ENCODE measurements around the gene CDH11. TPM values are rescaled to one million over a fixed set of nuclear protein-coding genes. Genes with fewer than 3 reads are reported as not detected.

Gene CDH11
- total RNA-seq, 1 donor from 2014 or later = 99.6 TPM

DNA sequence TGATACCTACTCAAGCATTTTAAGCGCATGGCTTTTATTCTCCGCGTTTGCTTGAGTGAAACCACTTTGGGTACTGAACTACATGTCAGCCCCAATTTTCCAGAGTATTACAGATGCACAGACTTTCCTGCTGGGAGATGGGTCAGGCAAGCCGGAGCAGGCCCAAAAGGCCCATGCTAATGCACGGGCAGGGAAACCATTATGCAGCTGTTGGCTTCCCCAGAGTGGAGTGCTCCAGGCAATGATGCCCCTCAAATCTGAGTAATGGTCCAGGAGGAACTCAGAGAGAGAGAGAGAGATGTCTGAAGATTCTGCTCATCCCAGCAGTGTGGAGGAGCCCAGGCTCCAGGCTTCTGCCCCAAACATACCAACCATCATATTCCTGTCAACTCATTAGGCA lies 80.2 kb downstream of the CDH11 start:
- DNase-seq (ENCODE audit: extremely low read depth, low read depth, low spot score) = no peak

DNA sequence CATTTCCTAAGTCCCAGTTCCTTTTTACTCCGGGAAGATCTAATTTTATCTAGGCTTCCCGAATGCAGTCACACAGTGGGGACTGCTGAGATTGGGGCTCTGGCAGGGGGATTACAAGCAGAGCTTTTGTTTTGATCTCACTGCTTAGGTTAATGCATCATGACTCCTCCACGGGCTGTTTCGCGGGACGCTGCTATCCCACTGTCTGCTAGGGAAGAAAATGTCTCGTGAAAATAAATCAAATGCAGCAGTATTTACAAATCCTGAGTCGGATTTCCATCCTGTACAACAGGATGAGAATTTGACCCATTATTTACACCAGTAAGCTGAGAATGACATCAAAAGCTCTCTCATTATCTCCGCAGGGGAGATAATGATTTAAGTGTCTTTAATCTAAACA lies 83.8 kb downstream of the CDH11 start:
- no peak for DNase-seq (ENCODE audit: extremely low read depth, low read depth, low spot score)

DNA sequence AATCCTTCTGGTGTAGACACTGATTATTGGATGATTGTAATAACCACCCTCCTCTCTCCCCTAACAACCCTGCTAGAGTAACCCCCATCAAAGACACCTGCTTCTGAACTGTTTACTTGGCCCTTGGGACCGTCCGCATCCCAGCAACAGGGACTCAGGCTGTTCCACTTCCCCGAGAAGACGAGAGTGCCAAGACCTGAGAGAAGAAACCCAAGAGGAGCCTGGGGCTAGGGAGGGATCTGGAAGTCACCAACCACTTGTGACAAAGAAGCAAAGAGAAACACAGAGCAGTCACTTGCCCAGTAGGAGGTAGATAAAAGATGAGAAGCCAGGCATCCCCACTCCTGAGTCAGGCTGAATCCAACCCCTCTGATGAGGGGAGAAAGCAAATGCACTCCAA lies 84.3 kb downstream of the CDH11 start:
- no peak for DNase-seq (ENCODE audit: extremely low read depth, low read depth, low spot score)

DNA sequence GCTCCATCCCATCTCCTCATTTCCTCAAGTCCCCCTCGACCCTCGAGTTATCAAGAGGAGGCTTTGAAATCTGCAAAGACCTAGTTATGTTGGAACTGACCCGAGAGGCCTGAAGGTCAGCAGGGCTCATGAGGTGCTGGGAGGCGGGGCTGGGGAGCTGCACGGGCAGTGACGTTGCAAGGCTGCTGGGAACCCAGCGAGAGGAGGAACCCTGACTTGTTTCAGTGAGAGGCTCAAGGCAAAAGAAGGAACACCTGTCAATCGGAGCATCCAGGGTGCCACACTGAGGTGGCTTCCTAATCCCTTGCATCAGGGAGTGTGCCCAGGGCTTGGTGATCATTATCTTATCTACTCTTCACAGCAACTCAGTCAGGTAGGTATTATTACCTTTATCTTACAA lies 86.9 kb downstream of the CDH11 start:
- no peak for DNase-seq (ENCODE audit: extremely low read depth, low read depth, low spot score)

DNA sequence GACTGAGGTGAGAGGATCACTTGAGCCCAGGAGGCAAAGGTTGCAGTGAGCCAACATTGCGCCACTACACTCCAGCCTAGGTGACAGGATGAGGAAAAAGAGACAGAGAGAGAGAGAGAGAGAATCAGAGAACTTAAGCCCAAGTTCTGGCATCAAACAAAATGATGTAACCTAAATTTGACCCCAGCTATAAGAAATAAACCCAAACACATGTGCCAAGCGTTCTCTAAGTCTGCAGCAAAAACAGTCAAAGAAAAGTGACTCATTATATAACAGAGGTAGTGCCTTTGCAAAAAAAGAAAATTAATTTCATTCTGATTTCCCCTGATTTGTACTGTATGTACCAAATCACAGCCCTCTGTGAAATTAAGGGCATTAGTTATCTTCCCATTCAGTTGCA lies 89.5 kb downstream of the CDH11 start:
- no peak for DNase-seq (ENCODE audit: extremely low read depth, low read depth, low spot score)

DNA sequence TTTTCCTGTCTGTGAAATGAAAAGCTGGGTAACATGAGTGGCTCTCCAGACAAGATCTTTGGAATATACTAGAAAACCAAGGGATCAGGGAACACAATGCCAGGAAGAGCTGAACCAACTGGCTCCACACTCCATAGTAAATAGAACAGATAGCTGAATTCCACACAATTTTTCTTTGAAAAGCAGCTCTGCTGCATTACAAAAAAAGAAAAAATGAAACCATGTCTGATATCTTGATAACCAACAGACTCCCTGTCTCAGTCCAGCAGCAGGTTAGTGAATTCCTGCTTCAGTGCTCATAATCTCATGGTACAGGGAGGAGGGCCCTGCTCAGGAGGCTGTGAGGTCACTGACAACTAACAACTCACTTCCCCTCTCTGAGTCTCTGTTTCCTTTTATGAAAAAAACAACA lies 97.1 kb downstream of the CDH11 start:
- no peak for DNase-seq (ENCODE audit: extremely low read depth, low read depth, low spot score)

DNA sequence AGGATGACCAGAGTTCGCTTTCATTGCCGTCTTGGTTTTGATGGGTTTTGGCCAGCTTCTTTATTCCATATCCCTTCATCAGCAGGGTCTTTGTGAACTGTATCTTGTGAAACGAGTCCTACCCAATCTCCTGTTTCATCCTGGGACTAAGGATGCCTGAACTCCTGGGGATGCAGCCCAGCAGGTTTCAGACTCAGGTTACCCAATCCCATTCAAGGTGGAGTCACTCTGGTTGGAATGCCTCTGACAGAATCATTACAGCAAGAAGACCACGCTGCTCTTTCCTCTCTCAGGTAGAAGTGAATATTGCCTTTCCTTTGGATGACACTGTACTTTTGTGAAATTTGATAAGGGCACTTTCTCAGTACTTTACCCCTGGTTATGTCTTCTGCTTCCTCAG lies 98.1 kb downstream of the CDH11 start:
- no peak for DNase-seq (ENCODE audit: extremely low read depth, low read depth, low spot score)

DNA sequence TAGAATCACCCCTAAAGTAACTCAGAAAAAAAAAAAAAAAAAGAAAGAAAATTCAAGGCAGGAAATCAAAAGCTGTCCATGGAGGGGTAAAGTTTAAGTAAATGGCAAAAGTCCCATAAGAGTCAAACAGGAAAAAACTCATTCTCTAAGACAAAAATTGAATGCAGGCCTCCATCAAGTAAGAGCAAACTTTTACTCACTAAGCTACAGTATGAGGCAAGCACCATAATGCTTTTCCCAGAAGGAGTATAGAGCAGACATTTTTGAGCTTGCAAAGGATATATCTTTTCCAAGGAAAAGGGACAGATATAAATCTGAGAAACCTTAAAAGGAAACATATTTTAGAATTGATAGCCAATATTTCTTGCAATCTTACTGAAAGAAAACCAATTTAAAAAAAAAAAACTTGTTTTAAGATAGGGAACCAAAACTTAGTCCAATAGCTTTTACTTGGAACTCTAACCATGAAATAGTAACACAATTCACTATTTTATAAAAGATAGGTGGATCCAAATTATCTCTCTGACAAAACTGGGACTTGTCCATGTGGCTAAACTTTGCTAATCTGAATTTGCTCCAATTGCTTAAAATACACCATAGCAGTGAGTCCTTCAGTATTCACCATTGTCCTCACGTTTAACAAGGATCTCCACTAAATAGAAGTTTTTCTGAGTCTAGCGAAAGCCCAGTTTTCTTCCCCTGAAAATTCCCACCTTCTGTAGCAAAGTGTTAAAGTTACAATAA lies 99.8 kb downstream of the CDH11 start:
- no peak for DNase-seq (ENCODE audit: extremely low read depth, low read depth, low spot score)

DNA sequence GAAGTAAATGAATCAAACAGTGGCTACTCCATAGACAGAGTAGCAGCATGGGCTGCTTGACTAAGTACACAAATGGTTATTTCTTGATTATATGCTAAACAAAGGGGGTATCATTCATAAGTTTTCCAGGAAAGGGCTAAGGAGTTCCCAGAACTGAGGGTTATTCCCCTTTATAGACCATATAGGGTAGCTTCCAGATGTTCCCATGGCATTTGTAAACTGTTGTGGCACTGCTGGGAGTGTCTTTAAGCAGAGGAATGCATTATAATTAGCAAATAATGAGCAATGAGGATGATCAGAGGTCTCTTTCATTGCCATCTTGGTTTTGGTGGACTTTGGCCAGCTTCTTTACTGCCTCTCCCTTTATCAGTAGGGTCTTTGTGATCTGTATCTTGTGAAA lies 105.1 kb downstream of the CDH11 start:
- no peak for DNase-seq (ENCODE audit: extremely low read depth, low read depth, low spot score)

DNA sequence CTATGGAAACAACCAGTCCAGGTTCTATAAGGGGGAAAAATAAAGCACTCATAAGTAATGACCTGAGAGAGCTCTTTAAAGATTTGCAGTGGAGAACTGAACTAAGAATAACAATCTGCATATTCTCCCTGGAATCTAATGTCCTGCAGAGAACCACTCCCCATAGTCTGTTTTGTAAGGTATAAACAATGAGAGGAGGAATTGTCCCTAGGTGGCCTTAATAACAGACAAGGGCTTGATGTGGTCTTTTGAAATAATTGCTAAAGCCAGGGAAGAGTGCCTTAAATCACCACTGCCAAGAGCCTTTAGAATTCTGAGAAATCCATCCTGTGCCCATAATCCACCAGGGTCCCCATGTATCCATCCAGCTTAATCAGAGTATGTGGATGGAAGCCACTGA lies 106.3 kb downstream of the CDH11 start:
- no peak for DNase-seq (ENCODE audit: extremely low read depth, low read depth, low spot score)

DNA sequence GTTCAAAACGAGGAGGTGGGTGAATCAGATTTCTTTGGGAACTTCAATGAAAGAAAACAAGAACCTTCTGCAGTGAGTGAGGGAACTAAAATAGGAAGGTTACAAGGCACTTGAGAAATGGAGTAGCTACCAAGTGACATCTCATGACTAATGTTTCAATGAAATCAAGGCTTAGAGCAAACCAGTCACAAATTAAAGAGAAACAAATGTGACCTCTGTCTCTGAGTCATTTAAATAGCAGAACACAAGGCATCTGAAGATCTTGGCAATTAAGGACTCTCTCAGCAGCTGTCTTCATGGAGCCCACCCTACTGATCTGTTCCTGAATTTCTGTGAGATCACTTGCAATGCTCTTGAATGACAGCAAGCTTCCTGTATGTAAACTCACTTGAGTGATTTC lies 109.5 kb downstream of the CDH11 start:
- no peak for DNase-seq (ENCODE audit: extremely low read depth, low read depth, low spot score)

DNA sequence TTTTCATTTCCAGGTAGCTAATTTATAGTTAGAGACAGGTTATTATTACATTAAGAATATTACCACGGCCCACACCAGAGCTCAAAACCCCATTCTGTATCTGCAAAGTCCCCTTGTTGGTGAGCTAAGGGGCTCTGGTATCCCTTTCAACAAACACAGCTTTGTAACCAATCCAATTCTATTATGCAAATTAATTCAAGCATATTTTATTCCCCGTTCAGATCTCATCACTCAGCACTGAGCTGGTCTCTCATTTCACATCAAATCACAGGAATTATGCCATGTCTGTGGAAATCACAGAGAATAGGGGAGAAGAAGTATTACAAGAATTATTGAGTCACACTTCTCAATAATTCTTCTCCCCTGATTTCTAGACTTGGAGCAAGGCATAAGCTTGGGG lies 111.7 kb downstream of the CDH11 start:
- no peak for DNase-seq (ENCODE audit: extremely low read depth, low read depth, low spot score)

DNA sequence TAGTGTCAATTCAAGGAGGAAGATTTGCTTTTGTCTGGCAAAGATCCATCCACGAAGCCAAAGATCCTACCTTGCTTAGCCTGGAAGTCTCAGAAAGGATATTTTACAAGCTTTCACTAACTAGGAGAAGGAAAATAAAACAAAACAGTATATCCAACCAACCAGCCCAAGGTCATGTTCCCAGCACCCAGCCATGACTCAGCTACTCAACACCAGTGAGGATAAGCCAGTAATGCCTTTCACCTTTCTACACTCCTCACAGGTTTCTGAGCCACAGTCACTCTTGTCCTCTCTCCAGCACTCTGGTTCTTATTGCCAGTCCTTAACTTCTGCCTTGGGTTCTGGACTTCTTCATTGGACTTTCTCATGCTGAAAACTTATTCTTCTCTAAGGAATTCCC lies 116.2 kb downstream of the CDH11 start:
- no peak for DNase-seq (ENCODE audit: extremely low read depth, low read depth, low spot score)

DNA sequence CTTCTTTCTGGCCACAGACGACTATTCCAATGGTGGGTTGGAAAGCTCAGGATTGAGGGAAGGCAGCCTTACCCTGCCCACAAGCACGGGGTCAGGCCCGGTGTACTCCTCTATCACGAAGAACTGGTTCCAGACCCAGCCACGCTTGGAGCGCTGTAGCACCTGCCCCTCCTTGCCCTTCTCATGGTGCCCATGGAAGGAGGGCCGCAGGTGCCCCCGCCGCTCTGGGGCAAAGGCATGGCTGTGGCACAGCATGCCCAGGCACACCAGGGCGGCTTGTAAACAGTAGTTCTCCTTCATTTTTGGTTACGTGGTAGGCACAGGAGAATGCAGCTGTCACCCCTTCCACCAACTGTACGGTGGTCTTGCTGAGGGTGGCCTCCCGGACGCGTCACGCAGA lies 117.3 kb downstream of the CDH11 start:
- DNase-seq (ENCODE audit: extremely low read depth, low read depth, low spot score) = no peak

DNA sequence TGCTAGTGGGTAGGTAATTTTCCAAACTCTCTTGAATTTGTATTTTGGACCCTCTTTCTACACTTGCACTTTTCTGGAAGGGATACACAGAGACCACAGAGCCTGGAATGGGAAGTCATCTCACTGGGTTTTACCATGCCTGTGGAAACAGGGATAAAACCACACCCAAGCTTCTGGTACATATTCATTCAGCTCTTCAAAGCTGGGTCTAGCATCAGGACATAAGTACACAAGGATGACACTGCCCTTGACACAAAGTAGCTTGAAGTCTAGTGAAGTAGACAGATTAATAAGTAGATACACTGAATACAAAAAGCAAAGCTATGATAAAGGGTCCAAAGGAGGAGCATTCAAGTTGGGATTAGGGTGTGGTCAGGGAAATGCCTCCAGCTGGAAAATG lies 118.2 kb downstream of the CDH11 start:
- DNase-seq (ENCODE audit: extremely low read depth, low read depth, low spot score) = no peak

DNA sequence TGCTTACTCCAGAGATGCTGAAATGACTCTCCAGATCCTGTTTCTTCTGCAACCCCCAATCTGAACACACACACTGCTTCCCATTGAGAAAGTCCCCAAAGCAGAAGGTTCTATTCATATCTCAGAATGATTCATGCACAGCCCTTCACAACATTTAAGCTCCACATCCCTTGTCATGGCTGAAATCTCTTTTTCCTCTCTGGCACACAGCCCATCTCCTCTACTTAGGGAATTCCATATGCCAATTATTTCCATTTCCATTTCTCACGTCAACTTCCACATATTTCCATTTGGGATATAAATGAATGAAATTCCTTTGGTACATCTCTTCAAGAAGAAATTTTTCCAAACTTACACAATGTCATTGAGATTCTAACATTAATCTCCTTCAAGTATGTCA lies 119.6 kb downstream of the CDH11 start:
- no peak for DNase-seq (ENCODE audit: extremely low read depth, low read depth, low spot score)

DNA sequence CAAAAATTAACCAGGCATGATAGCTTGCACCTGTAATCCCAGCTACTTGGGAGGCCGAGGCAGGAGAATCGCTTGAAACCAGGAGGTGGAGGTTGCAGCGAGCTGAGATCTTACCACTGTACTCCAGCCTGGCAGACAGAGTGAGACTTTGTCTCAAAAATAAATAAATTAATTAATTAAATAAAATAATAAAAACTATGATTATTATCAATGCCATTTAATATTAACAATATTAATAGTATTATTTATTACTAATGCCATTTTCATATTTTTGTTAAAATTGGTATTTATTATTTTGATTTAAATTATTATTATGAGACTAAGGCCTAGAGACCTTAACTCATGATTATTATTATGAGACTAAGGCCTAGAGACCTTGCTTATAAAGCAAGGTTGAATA lies 121.2 kb downstream of the CDH11 start:
- DNase-seq (ENCODE audit: extremely low read depth, low read depth, low spot score) = no peak

DNA sequence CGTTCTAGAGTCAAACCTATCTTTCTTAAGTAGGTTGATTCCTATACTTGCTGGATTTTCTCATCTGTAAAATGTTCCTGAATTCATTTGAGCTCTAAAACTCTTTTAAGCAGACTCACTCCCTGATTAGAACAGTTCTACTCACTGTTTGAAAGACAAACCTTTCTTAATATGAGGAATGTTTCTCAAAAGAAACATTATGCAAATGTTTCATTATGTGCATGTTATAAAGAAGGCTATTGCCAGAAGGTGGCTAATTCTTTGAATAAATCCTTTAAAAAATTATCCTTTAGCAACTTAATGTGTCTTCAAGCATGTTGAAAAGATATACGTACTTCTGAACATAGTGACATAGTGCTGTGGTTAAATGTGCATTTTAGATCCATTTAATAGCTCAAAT lies 124.1 kb downstream of the CDH11 start:
- no peak for DNase-seq (ENCODE audit: extremely low read depth, low read depth, low spot score)

DNA sequence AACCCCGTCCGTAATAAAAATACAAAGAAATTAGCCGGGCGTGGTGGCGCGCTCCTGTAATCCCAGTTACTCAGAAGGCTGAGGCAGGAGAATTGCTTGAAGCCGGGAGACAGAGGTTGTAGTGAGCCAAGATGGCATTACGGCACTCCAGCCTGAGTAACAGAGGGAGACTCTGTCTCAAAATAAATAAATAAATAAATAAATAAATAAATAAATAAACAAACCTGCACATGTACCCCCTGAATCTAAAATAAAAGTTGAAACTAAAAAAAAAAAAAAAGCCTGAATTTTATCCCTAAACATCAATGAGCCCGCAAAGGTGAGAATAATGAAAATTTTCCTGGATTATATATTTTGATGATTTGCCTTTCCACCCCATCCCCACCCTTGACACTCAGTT lies 124.7 kb downstream of the CDH11 start:
- DNase-seq (ENCODE audit: extremely low read depth, low read depth, low spot score) = no peak

DNA sequence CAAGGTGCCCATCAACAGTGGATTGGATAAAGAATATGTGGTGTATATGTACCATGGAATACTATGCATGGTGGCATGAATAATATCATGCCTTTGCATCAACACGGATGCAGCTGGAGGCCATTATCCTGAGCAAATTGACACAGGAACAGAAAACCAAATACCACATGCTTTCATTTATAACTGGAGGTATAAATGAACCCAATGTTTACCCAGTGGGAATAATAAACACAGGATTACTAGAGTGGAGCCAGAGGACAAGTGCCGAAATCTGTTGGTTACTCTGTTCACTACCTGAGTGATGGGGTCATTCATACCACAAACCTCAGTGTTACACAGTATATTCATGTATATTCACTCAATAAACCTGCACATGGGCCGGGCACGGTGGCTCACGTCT lies 125.2 kb downstream of the CDH11 start:
- DNase-seq (ENCODE audit: extremely low read depth, low read depth, low spot score) = no peak

DNA sequence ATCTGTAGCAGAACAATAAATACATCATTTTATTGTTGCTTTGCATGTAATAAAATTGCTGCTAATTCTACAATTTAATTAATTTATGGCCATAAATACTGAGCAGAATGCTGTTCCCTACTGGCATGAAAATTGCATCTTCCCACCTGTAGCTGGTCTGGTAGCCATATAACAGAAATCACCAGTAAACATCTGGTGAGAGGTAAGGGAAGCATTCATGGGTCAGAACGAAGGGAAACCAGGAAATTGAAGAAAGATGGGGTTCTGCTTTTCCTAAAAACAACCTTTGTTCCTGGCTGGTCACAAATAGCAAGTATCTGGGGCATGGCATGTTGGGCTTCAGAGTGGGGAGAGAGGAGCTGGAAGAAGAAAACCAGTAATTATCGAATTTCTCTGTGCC lies 128.4 kb downstream of the CDH11 start:
- no peak for DNase-seq (ENCODE audit: extremely low read depth, low read depth, low spot score)

DNA sequence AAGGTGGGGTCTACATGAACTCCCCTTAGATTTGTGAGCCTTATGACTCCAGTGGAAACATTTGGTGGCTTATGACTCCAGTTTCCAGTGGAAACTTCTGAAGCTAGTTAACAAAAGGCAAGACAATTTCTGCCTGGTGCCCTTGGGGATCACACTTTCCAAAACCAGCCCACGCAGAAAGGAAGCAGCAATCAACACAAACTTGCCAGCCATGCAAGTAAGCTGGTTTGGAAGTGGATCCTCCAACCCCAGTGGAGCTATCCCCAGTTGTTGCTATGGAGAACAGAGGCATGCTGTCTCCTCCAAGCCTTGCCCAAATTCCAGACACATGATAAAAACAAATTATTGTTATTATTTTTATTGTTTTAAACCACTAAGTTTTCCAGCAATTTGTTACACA lies 130.9 kb downstream of the CDH11 start:
- no peak for DNase-seq (ENCODE audit: extremely low read depth, low read depth, low spot score)

DNA sequence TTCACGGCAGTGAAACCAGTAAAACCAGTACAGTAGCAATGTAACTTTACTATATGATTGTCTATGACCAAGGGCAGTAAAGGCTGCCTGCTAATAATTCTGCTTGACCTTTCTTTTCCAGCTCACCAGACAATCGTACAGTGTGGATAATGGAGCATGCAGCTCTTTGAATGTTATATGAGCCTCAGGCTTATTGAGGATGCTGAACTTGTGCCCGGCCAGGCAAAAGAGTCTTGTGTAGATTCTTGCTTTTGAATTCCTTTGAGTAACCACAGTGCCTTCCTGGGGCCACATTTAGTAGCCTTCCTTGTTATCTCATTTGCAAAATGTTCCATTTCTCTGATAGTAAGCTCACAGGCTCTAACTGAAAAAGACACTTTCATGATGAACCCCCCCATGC lies 131.8 kb downstream of the CDH11 start:
- no peak for DNase-seq (ENCODE audit: extremely low read depth, low read depth, low spot score)
